Measurements from ENCODE around the gene CTSD. TPM values are rescaled to one million over a fixed set of nuclear protein-coding genes. Genes with fewer than 3 reads are reported as not detected.

The CTSD gene
- total and polyA plus RNA-seq, 8 donors: 115 to 590 (median 257) TPM

- no peak overlapping the region for H3K4me3 ChIP-seq
- 73 to 84% (median 78%) methylated on average over 12 of the region's 12 CpGs for WGBS, 5 donors
Observed at GRCh38 chr11:1792461-1792860, 28.7 kb upstream of the CTSD start.

DNA sequence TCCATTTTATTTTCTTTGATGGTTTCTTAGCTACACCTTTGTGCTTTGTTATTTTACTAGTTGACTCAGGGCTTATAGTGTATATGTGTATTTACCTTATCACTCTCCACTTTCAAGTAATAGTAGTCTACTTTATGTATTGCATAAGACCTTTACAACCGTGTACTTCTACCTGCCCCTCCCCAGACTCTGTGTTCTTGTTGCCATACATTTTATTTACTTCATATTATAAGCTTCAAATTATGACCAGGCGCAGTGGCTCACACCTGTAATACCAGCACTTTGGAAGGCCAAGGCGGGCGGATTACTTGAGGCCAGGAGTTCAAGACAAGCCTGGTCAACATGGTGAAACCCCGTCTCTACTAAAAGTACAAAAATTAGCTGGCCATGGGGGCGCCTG lies 28.2 kb upstream of the CTSD start:
- Histone ChIP-seq H3K4me1 (peaks cover 0 to 3% (median 0%) of the 10 kb centered on the region in 4 donors), H3K9me3 (no peaks in the 10 kb centered on the region), H3K27me3 (peaks cover 0 to 24% (median 0%) of the 10 kb centered on the region in 3 donors), H3K36me3 (no peaks in the 10 kb centered on the region), H3K4me3 (no peak overlapping the region), H3K27ac (no peak overlapping the region)
- DNase-seq: peak in 1 of 2 donors; percentile 39
- intact Hi-C loops (cut with DNase I; ENCODE audit: low total_unique reads): no loop called here
- 73 to 82% (median 76%) methylated on average over 6 of the region's 6 CpGs for WGBS, 5 donors
- TF ChIP-seq CTCF (IDR thresholded peaks at IDR 0.05) (no peak), POLR2AphosphoS5 (IDR thresholded peaks at IDR 0.05) (no peak), POLR2A (IDR thresholded peaks at IDR 0.05) (no peak)

More at GRCh38 chr11:1792461-1792860, 28.7 kb upstream of the CTSD start:
- intact Hi-C loops (cut with DNase I; ENCODE audit: low total_unique reads): no loop called here
- H3K36me3 ChIP-seq: no peaks in the 10 kb centered on the region
- TF ChIP-seq POLR2A (IDR thresholded peaks at IDR 0.05) (no peak), EP300 (IDR thresholded peaks at IDR 0.05) (no peak), CTCF (IDR thresholded peaks at IDR 0.05) (no peak), POLR2AphosphoS5 (IDR thresholded peaks at IDR 0.05) (no peak)
- peaks cover 0 to 27% (median 0%) of the 10 kb centered on the region in 3 donors for H3K27me3 ChIP-seq
- DNase-seq: no peak
- H3K9me3 ChIP-seq: no peaks in the 10 kb centered on the region
- peaks cover 0 to 3% (median 0%) of the 10 kb centered on the region in 4 donors for H3K4me1 ChIP-seq
- H3K27ac ChIP-seq: no peak overlapping the region

GRCh38 chr11:1786466-1786865 lies 22.7 kb upstream of the CTSD start:
- no peak for DNase-seq
- Histone ChIP-seq H3K4me1 (peaks cover 0 to 19% (median 0%) of the 10 kb centered on the region in 4 donors), H3K36me3 (no peaks in the 10 kb centered on the region), H3K27me3 (no peaks in the 10 kb centered on the region), H3K4me3 (no peak overlapping the region), H3K9me3 (no peaks in the 10 kb centered on the region), H3K27ac (no peak overlapping the region)
- 91 to 98% (median 94%) methylated on average over 4 of the region's 4 CpGs for WGBS, 5 donors
- intact Hi-C loops (cut with DNase I; ENCODE audit: low total_unique reads): no loop called here
- TF ChIP-seq CTCF (IDR thresholded peaks at IDR 0.05) (no peak), POLR2AphosphoS5 (IDR thresholded peaks at IDR 0.05) (no peak)

- H3K4me3 ChIP-seq: no peak overlapping the region
- no peak for TF ChIP-seq POLR2AphosphoS5 (IDR thresholded peaks at IDR 0.05)
- TF ChIP-seq CTCF (IDR thresholded peaks at IDR 0.05): no peak
- no peak for TF ChIP-seq EP300 (IDR thresholded peaks at IDR 0.05)
- no peak for TF ChIP-seq POLR2A (IDR thresholded peaks at IDR 0.05)
- DNase-seq: no peak
- H3K36me3 ChIP-seq: no peaks in the 10 kb centered on the region
- WGBS, 5 donors: 76 to 84% (median 81%) methylated on average over 21 of the region's 21 CpGs
- H3K27me3 ChIP-seq: no peaks in the 10 kb centered on the region
- intact Hi-C loops (cut with DNase I; ENCODE audit: low total_unique reads): no loop called here
- peaks cover 0 to 25% (median 0%) of the 10 kb centered on the region in 4 donors for H3K4me1 ChIP-seq
- H3K9me3 ChIP-seq: no peaks in the 10 kb centered on the region
- no peak overlapping the region for H3K27ac ChIP-seq
Observed at GRCh38 chr11:1785749-1786413, 22.2 kb upstream of the CTSD start.

All from stomach (tissue), 9 donors.